Right kidney (tissue), 1 donor: Measurements from ENCODE around the gene DIDO1.

Experiments
- DNase-seq: peaks from one replicate; pipeline ENCODE4 v3.0.0-alpha.2; 2016

The DIDO1 gene

DNA sequence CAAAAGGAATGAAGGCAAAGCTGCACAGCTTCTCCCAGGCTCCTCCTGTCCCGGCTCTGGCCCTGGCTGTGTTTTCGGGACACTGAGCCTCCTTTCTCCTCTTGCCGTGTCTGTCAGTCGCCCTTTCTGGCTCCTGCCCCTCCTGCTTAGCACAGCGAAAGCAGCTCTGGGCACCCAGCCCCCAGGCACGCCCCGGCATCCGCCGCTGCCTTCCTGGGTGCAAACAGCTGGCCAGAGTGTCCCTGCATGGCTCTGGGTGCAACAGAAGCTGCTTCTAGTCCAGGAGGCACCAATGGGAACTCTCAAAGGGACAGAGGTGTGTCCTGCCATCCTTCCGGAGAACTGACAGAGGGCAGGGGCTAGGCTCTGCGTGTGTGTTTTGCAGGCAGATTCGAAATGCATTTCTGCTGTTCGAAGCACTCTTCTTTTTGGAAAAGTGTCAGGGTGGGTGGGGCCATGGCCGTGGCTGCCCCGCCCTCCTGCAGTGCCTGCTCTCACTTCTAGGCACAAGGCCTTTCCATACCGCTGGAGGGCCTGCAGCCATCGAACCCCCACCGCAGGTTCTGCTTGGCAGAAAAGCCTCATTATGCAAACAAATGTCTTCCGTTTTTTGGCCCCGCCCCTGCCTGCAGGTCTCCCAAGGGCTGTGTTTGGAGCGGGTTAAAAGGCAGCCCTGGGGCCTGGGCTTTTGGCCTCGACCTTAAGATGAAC lies 93.9 kb downstream of the DIDO1 start:
- DNase-seq, result no peak

DNA sequence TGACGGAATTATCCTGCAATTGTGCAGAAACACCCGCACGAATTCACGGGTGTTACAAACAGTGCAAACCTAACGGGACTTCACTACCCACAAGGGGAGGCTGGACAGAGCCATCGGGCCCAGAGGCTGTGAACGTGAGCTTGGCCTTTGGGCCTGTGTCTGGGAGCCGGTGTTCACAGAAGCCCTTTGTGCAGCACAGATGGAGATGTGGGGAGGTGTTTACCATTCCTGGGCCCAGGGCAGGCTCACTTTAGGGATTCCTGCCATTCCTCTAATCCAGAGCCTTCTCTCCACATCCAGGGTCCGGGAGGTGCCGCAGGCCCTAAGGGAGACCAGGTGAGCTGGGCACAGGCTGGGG lies 94.5 kb downstream of the DIDO1 start:
- DNase-seq, result no peak

DNA sequence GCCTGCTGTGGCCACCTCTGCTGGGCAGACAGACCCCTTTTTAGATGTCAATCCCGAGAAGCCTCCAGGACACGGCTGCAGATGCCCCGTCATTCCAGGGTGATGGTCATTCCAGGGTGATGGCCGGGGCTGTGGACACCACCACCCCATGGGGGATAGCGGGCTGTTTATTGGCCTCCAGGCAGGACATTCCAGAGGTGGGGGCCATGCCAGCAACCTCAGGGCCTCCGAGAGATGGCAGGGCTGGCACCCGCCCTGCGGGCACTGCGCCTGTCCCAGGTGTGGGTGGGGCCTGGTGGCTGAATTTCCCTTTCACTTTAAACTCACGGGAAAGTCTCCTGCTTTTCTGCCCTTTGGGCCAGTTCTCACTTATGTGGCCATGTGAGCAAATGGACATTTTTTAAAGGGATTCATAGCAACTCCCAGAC lies 94.9 kb downstream of the DIDO1 start:
- DNase-seq, result no peak

DNA sequence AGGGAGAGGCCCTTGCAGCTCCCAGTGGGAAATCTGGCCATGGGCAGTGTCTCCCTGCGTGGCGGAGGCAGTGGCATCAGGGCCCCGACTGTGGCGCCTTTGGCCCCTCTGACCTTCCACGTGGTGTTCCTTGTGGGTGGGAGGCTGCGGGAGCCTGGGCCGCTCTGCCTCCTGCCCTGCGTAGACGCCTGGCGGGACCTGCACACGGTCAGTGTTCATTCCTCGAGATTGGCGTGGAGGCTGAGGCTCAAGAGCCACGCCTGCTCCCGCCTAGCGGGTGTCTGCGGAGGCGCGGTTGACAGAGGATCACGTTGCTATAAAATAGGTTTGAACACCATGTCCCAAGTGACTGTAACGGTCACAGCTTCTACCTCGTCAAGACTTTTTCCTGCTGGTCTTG lies 95.5 kb downstream of the DIDO1 start:
- DNase-seq, result no peak

DNA sequence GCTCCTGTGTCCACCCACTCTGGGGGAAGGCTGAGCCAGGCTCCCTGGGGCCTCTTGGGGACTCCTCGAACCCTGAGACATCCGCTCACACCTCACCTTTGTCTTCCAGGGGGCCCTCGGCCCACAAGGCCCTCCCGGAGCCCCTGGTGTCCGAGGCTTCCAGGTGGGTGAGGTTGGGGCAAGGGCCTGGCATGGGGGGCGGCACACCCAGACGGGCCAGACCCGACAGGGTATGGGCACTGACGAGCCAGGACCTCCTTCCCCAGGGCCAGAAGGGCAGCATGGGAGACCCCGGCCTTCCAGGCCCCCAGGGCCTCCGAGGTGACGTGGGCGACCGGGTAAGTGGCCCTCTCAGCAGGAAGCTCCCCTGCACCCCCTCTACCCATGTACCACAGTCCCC lies 96.1 kb downstream of the DIDO1 start:
- no peak for DNase-seq

DNA sequence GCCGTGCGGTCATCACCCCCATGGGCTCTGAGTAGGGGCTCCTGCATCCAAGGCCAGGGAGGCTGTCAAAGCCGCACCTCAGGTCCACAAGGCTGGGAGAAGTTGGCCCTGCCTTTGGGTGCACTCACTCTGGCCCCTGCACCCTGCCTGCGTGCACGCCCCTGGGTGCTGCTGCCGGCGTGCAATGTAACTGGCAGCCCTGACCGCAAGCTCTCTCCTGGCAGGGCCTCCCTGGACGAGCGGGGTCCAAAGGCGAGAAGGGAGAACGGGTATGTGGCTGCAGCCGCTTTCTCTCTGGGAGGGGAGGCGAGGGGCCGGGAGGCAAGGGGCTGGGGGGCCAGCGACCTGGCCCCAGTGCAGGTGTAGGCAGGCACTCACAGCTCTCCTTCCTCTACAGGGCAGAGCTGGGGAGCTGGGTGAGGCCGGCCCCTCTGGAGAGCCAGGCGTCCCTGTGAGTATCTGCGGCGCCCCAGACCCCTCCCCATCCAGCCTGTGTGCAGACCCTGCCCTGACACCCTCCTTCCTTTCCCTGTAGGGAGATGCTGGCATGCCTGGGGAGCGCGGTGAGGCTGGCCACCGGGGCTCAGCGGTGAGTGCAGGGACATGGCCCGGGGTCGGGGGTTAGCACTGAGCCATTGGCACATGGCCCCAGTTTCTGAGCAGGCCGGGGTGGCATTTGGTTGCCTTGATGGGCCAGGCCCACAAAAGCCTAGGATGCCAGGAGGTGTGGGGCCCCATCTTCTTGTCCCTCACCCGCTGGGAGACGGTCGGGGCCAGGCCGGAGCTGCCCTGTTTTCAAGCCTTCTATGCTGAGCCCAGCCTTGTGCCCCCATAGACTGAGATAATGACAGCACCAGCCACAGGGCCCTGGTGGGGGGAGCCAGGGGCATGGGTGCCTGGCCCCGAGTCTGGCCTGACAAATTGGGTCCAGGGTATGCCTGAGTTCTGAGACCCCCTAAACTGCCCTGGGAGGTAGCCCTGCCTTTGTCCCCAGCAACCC lies 96.8 kb downstream of the DIDO1 start:
- no peak for DNase-seq

DNA sequence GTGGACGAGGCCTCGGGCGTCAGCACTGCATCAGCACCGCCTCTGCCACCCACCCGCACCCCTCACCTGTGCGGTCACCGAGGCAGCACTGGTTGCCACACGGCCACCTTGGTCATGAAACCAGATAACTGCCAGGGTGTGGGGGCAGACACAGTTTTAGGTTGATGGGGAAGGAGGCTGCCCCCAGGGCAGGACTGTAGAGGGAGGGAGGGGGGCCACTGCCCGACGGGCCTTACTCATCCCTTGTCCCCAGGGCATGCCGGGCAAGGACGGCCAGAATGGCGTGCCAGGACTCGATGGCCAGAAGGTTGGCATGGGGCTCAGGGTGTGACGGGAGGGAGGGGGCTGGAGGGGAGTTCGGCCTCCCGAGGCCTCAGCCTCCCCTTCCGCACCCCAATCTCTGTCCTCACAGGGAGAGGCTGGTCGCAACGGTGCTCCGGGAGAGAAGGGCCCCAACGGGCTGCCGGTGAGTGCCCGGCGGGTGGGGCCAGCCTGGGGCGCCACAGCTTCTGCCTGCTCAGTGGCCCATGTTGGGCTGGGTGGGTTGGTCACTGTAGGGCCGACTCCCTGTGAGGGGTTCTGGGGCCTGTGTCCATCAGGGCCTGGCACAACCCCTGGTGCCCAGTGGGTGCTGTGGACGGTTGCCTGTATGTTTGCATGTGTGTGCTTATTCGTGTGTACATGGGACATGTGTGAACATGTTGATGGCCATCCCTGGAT lies 97.6 kb downstream of the DIDO1 start:
- no peak for DNase-seq

DNA sequence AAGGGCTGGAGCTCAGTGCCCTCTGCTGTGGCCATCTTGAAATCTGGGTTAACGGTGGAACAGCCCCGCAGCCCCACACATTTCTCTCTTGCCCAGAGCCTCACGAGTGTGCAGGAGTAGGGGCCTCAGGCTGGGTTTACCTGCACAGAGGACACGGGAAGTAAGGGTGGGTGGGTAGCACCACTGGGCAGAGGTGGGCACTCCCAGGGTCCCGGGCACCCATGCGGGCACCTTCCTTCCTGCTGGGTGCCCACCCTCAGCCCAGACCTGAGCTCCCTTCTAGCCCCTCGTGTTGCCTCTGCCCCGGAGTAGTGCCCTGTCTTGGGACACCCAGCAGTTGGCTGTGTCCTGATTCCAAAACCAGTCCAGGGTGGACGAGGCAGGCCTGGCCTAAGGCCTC lies 98.3 kb downstream of the DIDO1 start:
- no peak for DNase-seq
